ENCODE results near the gene HDC. TPM values are rescaled to one million over a fixed set of nuclear protein-coding genes. Genes with fewer than 3 reads are reported as not detected.

Gene HDC
- total RNA-seq, 1 experiment from 2014 or later, result not detected

DNA sequence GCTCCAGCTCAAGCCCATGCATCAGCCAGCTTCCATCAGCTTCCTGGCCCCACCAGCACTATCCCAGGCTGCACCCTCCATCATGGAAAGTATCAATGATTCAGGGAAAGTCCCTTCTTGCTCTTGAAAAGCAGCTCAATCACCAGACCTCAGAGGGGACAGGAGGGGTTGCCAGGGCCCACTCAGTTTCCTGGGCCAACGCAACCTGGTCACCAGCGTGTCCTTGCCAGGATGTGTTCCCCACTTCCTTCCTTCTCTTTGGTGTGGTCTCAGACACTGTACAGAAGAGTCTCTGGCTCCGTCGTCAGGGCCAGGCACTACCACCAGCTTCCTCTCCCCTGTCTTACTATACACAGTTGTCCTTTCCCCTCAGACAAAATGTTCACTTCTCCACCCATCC, 3.0 kb downstream of the HDC start:
- no peak overlapping the region for H3K27ac ChIP-seq (ENCODE audit: low read length)
- no peak for DNase-seq
- H3K9ac ChIP-seq (ENCODE audit: low read length), result no peak overlapping the region
- no peaks in the 10 kb centered on the region for H3K9me3 ChIP-seq (ENCODE audit: low read length)
- H3K79me2 ChIP-seq (ENCODE audit: low read length), result no peaks in the 10 kb centered on the region
- no peak overlapping the region for H3K4me2 ChIP-seq (ENCODE audit: low read depth, low read length, poor library complexity, severe bottlenecking)
- H3K27me3 ChIP-seq (ENCODE audit: low read length), result no peaks in the 10 kb centered on the region
- no peak overlapping the region for H3K4me3 ChIP-seq (ENCODE audit: low read length)
- H2AFZ ChIP-seq (ENCODE audit: low read length), result no peak overlapping the region
- H4K20me1 ChIP-seq (ENCODE audit: insufficient read depth, low read depth, low read length), result no peaks in the 10 kb centered on the region
- no peaks in the 10 kb centered on the region for H3K9me2 ChIP-seq (replicated peaks; ENCODE audit: insufficient read depth, low read length)
- H3K4me1 ChIP-seq (ENCODE audit: low read length), result no peaks in the 10 kb centered on the region
- H3K36me3 ChIP-seq (ENCODE audit: insufficient read depth, low read length), result no peaks in the 10 kb centered on the region

DNA sequence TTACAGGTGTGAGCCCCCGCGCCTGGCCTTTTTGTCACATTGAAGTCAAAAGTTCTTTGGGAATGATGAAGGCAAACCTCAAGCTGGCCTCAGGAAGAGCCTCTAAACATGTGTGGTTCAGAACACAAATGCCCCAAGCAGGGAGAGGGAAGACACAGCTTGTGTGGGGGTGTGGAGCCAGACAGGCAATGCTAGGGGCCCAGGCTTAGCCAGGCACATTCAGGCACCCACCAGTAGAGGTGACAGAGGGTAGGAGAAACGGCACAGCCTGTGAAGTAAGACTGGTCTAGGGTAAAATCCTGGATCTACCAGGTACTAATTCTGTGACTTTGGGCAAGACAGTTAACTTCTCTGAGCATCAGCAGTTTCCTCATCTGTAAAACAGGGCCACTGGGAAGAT, 3.5 kb downstream of the HDC start:
- Histone ChIP-seq H3K27me3 (ENCODE audit: low read length) (no peaks in the 10 kb centered on the region), H4K20me1 (ENCODE audit: insufficient read depth, low read depth, low read length) (no peaks in the 10 kb centered on the region), H3K9me3 (ENCODE audit: low read length) (no peaks in the 10 kb centered on the region), H3K4me3 (ENCODE audit: low read length) (no peak overlapping the region), H2AFZ (ENCODE audit: low read length) (no peak overlapping the region), H3K9ac (ENCODE audit: low read length) (no peak overlapping the region), H3K4me2 (ENCODE audit: low read depth, low read length, poor library complexity, severe bottlenecking) (no peak overlapping the region), H3K27ac (ENCODE audit: low read length) (no peak overlapping the region), H3K36me3 (ENCODE audit: insufficient read depth, low read length) (no peaks in the 10 kb centered on the region), H3K4me1 (ENCODE audit: low read length) (no peaks in the 10 kb centered on the region), H3K9me2 (replicated peaks; ENCODE audit: insufficient read depth, low read length) (no peaks in the 10 kb centered on the region), H3K79me2 (ENCODE audit: low read length) (no peaks in the 10 kb centered on the region)
- no peak for DNase-seq

DNA sequence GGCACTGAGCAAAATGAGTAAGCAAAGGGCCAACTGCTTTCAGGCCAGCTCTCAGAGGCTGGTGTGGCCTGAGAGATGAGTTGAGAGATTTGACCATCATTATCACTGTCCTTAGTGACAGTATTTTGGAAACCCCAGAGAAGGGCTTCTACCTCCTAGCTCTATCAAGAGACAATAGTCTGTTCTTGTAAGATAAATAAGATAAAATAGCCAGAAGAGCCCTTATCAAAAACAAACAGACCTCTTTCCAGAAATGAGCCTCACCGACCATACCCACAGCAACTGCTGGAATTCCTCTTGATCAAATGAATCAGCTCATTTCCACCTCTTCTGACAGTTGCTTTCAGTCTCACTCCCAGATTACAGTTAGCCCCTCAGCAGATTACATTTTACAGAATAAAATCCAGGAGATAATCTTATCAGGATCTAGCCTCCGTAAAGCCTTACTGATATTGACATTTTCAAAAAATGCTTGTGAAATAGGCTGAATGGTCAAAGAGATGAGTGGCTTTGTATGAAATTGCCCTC, 4.5 kb downstream of the HDC start:
- no peaks in the 10 kb centered on the region for H3K9me2 ChIP-seq (replicated peaks; ENCODE audit: insufficient read depth, low read length)
- no peaks in the 10 kb centered on the region for H3K4me1 ChIP-seq (ENCODE audit: low read length)
- H3K9me3 ChIP-seq (ENCODE audit: low read length), result no peaks in the 10 kb centered on the region
- no peaks in the 10 kb centered on the region for H3K27me3 ChIP-seq (ENCODE audit: low read length)
- H3K36me3 ChIP-seq (ENCODE audit: insufficient read depth, low read length), result no peaks in the 10 kb centered on the region
- no peak for DNase-seq
- no peaks in the 10 kb centered on the region for H3K79me2 ChIP-seq (ENCODE audit: low read length)
- H2AFZ ChIP-seq (ENCODE audit: low read length), result no peak overlapping the region
- H3K4me2 ChIP-seq (ENCODE audit: low read depth, low read length, poor library complexity, severe bottlenecking), result no peak overlapping the region
- no peak overlapping the region for H3K27ac ChIP-seq (ENCODE audit: low read length)
- no peak overlapping the region for H3K9ac ChIP-seq (ENCODE audit: low read length)
- no peak overlapping the region for H3K4me3 ChIP-seq (ENCODE audit: low read length)
- H4K20me1 ChIP-seq (ENCODE audit: insufficient read depth, low read depth, low read length), result no peaks in the 10 kb centered on the region

DNA sequence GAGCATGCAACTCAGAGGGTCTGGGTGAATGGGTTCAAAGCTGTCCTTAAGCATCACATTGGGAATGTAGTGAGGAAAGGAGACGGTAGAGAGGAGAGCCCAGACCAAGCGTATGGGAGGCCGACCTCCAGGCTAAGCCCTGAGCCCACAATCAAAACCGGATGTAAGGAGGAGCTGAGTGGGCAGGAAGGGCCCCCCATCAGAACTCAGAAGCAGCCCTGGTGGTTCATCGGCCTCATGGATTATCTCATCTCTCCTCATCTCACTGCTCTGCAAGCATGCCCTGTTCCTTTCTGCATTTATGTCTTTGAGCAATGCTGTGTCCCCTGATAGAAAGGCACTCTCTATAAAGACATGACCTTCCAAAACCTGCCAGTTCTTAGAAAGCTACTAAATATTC, 6.2 kb downstream of the HDC start:
- H3K4me2 ChIP-seq (ENCODE audit: low read depth, low read length, poor library complexity, severe bottlenecking), result no peak overlapping the region
- no peak for DNase-seq
- no peak overlapping the region for H3K4me3 ChIP-seq (ENCODE audit: low read length)
- H4K20me1 ChIP-seq (ENCODE audit: insufficient read depth, low read depth, low read length), result no peaks in the 10 kb centered on the region
- no peaks in the 10 kb centered on the region for H3K36me3 ChIP-seq (ENCODE audit: insufficient read depth, low read length)
- no peaks in the 10 kb centered on the region for H3K27me3 ChIP-seq (ENCODE audit: low read length)
- no peak overlapping the region for H2AFZ ChIP-seq (ENCODE audit: low read length)
- H3K4me1 ChIP-seq (ENCODE audit: low read length), result no peaks in the 10 kb centered on the region
- no peaks in the 10 kb centered on the region for H3K9me3 ChIP-seq (ENCODE audit: low read length)
- H3K27ac ChIP-seq (ENCODE audit: low read length), result no peak overlapping the region
- H3K9ac ChIP-seq (ENCODE audit: low read length), result no peak overlapping the region
- H3K79me2 ChIP-seq (ENCODE audit: low read length), result no peaks in the 10 kb centered on the region
- H3K9me2 ChIP-seq (replicated peaks; ENCODE audit: insufficient read depth, low read length), result no peaks in the 10 kb centered on the region

DNA sequence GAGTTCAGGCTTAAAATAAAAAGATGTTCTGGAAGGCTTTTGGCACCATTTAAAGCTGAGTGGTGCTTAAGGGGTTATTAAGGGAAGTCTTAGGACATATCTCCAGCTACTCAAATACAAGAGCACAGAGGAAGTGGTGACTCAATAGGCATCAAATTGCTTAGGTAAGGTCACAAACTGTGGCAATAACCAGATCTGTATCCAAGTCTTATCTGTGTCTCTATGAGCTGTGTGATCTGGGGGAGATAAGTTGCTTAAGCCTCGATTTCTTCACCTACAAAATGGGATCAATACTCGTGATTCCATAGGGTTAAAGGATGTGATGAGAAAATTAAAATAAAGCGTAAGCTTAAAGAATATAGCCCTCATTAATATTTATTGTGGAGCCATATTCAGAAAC, 7.6 kb downstream of the HDC start:
- no peak overlapping the region for H3K4me2 ChIP-seq (ENCODE audit: low read depth, low read length, poor library complexity, severe bottlenecking)
- H3K9me2 ChIP-seq (replicated peaks; ENCODE audit: insufficient read depth, low read length), result no peaks in the 10 kb centered on the region
- H3K9me3 ChIP-seq (ENCODE audit: low read length), result no peaks in the 10 kb centered on the region
- no peaks in the 10 kb centered on the region for H3K79me2 ChIP-seq (ENCODE audit: low read length)
- H3K36me3 ChIP-seq (ENCODE audit: insufficient read depth, low read length), result no peaks in the 10 kb centered on the region
- no peaks in the 10 kb centered on the region for H4K20me1 ChIP-seq (ENCODE audit: insufficient read depth, low read depth, low read length)
- H3K4me3 ChIP-seq (ENCODE audit: low read length), result no peak overlapping the region
- H3K4me1 ChIP-seq (ENCODE audit: low read length), result no peaks in the 10 kb centered on the region
- H3K9ac ChIP-seq (ENCODE audit: low read length), result no peak overlapping the region
- H3K27ac ChIP-seq (ENCODE audit: low read length), result no peak overlapping the region
- no peak overlapping the region for H2AFZ ChIP-seq (ENCODE audit: low read length)
- no peak for DNase-seq
- H3K27me3 ChIP-seq (ENCODE audit: low read length), result no peaks in the 10 kb centered on the region

DNA sequence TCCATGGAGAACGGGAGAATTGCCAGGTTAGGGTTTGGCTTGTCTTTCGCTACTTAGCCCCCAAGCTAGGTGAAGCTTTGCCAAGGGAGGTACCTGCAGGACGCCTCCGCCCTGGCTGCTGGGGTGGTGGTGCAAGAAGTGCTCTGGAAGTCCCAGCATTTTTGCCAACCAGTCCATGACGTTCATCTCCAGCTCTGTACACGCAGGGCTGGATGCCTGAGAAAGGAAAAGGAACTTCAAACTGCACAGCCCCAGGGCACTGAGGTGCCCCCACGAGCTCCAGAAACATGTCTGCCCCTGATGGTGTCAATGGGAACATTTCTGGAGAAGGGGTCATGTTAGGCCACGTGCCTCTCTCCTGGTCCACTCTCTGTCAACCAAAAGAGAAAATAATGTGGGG, 8.2 kb downstream of the HDC start:
- no peaks in the 10 kb centered on the region for H3K9me3 ChIP-seq (ENCODE audit: low read length)
- H3K9ac ChIP-seq (ENCODE audit: low read length), result no peak overlapping the region
- H3K9me2 ChIP-seq (replicated peaks; ENCODE audit: insufficient read depth, low read length), result no peaks in the 10 kb centered on the region
- no peak overlapping the region for H3K27ac ChIP-seq (ENCODE audit: low read length)
- no peak overlapping the region for H2AFZ ChIP-seq (ENCODE audit: low read length)
- H3K4me2 ChIP-seq (ENCODE audit: low read depth, low read length, poor library complexity, severe bottlenecking), result no peak overlapping the region
- no peaks in the 10 kb centered on the region for H3K79me2 ChIP-seq (ENCODE audit: low read length)
- H4K20me1 ChIP-seq (ENCODE audit: insufficient read depth, low read depth, low read length), result no peaks in the 10 kb centered on the region
- DNase-seq, result no peak
- no peaks in the 10 kb centered on the region for H3K36me3 ChIP-seq (ENCODE audit: insufficient read depth, low read length)
- H3K4me1 ChIP-seq (ENCODE audit: low read length), result no peaks in the 10 kb centered on the region
- H3K4me3 ChIP-seq (ENCODE audit: low read length), result no peak overlapping the region
- no peaks in the 10 kb centered on the region for H3K27me3 ChIP-seq (ENCODE audit: low read length)

DNA sequence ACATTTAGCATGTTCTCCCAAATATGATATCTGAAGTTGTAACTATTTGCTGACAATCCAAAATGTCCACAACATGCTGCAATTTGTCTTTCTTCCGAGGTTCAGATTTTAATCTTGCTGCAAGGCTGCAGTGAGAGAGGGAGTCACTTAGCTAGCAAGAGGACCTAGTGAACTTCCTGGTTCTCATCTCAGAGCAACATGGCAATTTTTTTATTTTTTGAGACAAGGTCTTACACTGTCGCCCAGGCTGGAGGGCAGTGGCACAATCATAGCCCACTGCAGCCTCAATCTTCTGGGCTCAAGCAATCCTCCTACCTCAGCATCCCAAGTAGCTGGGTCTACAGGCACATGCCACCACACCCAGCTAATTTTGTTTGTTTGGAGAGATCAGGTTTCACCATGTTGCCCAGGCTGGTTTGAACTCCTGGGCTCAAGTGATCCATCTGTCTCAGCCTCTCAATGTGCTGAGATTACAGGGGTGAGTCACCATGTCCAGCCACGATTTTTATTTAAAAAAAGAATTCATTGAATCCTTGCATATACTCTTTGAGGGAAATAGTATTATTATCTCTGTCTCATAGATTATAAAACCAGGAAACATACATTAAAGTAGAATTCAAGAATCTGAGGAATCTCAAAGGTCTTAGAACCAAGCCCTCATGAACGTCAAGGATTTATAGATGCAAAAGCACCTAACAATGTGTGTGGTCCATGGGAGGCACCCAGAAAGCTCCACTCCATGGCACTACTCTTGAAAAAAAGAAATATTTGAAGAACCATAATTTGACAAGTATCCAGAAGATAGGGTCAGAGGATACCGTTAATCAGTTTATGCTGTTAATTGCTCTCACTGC, 9.1 kb downstream of the HDC start:
- no peak overlapping the region for H3K4me2 ChIP-seq (ENCODE audit: low read depth, low read length, poor library complexity, severe bottlenecking)

DNA sequence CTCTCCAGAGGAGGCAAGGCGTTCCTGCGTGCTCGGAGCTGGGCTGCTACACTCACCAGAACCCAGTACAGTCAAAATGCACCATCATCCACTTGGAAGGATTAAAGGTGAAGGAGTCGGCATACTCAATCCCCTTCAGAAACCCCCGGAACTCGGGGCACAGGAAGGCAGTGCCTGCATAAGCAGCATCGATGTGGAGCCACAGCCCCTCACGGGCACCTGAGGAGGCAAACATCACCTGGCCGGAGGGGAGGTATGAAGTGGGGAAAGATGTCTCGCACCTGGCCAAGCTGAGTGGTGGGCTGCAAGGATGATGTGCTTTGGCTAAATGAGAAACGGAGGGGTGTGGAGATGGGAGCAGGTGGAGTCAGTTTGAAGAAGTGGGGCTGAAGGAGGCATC, 13.0 kb downstream of the HDC start:
- H3K79me2 ChIP-seq (ENCODE audit: low read length), result no peaks in the 10 kb centered on the region
- no peak for DNase-seq
- no peak overlapping the region for H3K27ac ChIP-seq (ENCODE audit: low read length)
- no peaks in the 10 kb centered on the region for H3K9me3 ChIP-seq (ENCODE audit: low read length)
- H2AFZ ChIP-seq (ENCODE audit: low read length), result no peak overlapping the region
- no peak overlapping the region for H3K4me2 ChIP-seq (ENCODE audit: low read depth, low read length, poor library complexity, severe bottlenecking)
- H3K4me1 ChIP-seq (ENCODE audit: low read length), result no peaks in the 10 kb centered on the region
- no peaks in the 10 kb centered on the region for H4K20me1 ChIP-seq (ENCODE audit: insufficient read depth, low read depth, low read length)
- H3K36me3 ChIP-seq (ENCODE audit: insufficient read depth, low read length), result no peaks in the 10 kb centered on the region
- no peak overlapping the region for H3K9ac ChIP-seq (ENCODE audit: low read length)
- H3K9me2 ChIP-seq (replicated peaks; ENCODE audit: insufficient read depth, low read length), result no peaks in the 10 kb centered on the region
- H3K4me3 ChIP-seq (ENCODE audit: low read length), result no peak overlapping the region
- no peaks in the 10 kb centered on the region for H3K27me3 ChIP-seq (ENCODE audit: low read length)

More for the DNA sequence above, 9.1 kb downstream of the HDC start:
- no peak overlapping the region for H2AFZ ChIP-seq (ENCODE audit: low read length)
- H3K36me3 ChIP-seq (ENCODE audit: insufficient read depth, low read length), result no peaks in the 10 kb centered on the region
- DNase-seq, result no peak
- H3K4me1 ChIP-seq (ENCODE audit: low read length), result no peaks in the 10 kb centered on the region
- no peak overlapping the region for H3K27ac ChIP-seq (ENCODE audit: low read length)
- H3K9me2 ChIP-seq (replicated peaks; ENCODE audit: insufficient read depth, low read length), result no peaks in the 10 kb centered on the region
- H3K27me3 ChIP-seq (ENCODE audit: low read length), result no peaks in the 10 kb centered on the region
- no peaks in the 10 kb centered on the region for H4K20me1 ChIP-seq (ENCODE audit: insufficient read depth, low read depth, low read length)
- H3K4me3 ChIP-seq (ENCODE audit: low read length), result no peak overlapping the region
- no peaks in the 10 kb centered on the region for H3K79me2 ChIP-seq (ENCODE audit: low read length)
- no peak overlapping the region for H3K9ac ChIP-seq (ENCODE audit: low read length)
- H3K9me3 ChIP-seq (ENCODE audit: low read length), result no peaks in the 10 kb centered on the region
